GM23338 (cell line): ENCODE results near the gene DDC.

Experiments used
- POLR2AphosphoS5 ChIP-seq: IDR thresholded peaks from 2 replicates; pipeline ENCODE4 v1.6.1; 2016; ENCODE audit warnings: antibody characterized with exemption, low read depth
- TF ChIP-seq, protein P1 (sequence below), 2 experiments: fragments of 200-600 bp in 1 of 2; sonication (generic) in 1 of 2; conservative IDR thresholded peaks; 2 replicates each; pipeline versions ENCODE4 v1.5.1 to v1.6.1; 2016 to 2017; ENCODE audit warnings: antibody characterized with exemption in 2 of 2, low read depth in 2 of 2, mild to moderate bottlenecking in 2 of 2, moderate library complexity in 1 of 2
- TF ChIP-seq, protein P2 (sequence below): IDR thresholded peaks from one replicate; pipeline ENCODE4 v1.6.1; 2018; ENCODE audit warnings: antibody characterized with exemption; ENCODE audit not compliant: unreplicated experiment

DNA sequence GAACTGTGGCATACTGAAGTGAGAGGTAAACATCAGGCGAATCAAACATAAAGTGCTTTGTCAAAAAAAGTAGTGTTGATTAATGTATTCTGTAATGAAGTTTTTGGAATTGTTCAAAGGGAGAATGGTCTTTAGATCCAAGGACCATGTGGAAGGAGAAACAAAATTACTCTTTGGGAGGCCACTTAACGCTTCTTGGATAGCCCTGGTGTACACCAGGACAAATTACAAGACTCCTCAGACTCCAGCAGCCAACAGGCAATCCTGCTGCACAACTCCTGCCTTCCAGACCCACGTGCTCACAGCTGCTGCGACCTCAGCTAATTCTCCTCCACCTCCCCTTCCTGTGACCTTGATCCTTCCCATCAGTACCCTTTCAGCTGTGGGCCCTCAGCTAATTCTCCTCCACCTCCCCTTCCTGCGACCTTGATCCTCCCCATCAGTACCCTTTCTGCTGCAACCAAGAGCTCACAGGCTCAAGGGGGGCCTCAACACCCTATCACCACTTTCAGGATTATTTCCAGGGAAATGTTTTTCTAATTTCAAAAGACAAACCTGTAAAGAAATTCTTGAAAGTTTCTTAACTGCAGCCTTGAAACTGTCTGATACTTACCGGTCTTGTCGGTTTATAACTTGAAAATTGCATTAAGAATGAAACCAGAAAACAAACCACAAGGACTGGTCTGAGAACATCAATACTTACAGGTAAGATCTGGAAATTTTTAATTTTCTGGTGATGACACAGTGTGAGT is 29.7 kb upstream of the DDC start:
- TF ChIP-seq, protein P1, sequence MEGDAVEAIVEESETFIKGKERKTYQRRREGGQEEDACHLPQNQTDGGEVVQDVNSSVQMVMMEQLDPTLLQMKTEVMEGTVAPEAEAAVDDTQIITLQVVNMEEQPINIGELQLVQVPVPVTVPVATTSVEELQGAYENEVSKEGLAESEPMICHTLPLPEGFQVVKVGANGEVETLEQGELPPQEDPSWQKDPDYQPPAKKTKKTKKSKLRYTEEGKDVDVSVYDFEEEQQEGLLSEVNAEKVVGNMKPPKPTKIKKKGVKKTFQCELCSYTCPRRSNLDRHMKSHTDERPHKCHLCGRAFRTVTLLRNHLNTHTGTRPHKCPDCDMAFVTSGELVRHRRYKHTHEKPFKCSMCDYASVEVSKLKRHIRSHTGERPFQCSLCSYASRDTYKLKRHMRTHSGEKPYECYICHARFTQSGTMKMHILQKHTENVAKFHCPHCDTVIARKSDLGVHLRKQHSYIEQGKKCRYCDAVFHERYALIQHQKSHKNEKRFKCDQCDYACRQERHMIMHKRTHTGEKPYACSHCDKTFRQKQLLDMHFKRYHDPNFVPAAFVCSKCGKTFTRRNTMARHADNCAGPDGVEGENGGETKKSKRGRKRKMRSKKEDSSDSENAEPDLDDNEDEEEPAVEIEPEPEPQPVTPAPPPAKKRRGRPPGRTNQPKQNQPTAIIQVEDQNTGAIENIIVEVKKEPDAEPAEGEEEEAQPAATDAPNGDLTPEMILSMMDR (conservative IDR thresholded peaks at IDR 0.05; ENCODE audit: low read depth in 2 of 2): no peak
- TF ChIP-seq POLR2AphosphoS5: no peak
- TF ChIP-seq, protein P2, sequence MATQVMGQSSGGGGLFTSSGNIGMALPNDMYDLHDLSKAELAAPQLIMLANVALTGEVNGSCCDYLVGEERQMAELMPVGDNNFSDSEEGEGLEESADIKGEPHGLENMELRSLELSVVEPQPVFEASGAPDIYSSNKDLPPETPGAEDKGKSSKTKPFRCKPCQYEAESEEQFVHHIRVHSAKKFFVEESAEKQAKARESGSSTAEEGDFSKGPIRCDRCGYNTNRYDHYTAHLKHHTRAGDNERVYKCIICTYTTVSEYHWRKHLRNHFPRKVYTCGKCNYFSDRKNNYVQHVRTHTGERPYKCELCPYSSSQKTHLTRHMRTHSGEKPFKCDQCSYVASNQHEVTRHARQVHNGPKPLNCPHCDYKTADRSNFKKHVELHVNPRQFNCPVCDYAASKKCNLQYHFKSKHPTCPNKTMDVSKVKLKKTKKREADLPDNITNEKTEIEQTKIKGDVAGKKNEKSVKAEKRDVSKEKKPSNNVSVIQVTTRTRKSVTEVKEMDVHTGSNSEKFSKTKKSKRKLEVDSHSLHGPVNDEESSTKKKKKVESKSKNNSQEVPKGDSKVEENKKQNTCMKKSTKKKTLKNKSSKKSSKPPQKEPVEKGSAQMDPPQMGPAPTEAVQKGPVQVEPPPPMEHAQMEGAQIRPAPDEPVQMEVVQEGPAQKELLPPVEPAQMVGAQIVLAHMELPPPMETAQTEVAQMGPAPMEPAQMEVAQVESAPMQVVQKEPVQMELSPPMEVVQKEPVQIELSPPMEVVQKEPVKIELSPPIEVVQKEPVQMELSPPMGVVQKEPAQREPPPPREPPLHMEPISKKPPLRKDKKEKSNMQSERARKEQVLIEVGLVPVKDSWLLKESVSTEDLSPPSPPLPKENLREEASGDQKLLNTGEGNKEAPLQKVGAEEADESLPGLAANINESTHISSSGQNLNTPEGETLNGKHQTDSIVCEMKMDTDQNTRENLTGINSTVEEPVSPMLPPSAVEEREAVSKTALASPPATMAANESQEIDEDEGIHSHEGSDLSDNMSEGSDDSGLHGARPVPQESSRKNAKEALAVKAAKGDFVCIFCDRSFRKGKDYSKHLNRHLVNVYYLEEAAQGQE: no peak
